NCI-H1436 (cell line): Measurements from ENCODE around the gene MPLKIP.
"Not testable (repeated sequence)": the region's sequence is repeated elsewhere in the genome, so short reads cannot be mapped to it uniquely, and the experiment has no call there.

ENCODE experiments used
- DNase-seq: peaks from one replicate; lab custom pipeline; 2025; lab: John Stamatoyannopoulos, UW

MPLKIP gene

DNA sequence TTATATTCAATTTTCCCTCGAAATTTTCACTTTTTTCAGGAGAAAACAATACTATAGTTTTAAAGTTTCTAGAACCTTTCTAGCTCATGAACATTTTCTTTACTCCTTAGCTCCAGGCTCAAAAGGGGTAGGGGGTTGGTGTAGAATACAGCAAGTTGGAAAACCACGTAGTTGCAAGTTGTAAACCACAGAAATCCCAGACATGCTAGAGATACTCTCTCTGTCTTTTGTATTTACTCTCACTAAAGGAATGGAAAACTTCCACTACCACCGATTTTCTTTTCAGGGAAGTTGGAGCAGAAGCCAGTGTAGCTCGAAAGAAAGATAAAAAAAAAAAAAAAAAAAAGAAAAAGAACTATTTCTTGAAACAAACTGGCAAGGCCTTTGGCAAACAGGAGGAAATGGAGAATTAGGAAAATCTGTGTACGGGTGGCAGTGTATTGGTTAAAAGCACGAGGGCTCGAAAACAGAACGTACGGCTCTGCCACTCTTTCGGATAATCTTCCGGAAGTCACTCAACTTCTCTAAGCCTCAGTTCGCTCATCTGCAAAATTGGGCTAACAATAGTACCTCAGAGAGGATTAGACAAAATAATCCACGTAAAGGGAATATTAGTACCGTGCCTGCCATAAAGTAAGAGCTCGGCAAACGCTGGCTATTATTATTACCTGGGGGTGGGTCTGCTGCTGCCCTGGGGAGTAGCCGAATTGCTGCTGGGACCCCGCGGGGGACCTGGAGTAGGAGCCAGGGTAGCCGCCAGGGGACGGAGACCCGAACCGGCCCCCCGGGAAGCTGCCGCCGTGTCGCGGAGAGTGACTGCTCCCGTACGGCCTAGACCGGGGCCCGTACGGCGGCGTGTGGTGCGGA, 628 bp downstream of the MPLKIP start:
- DNase-seq, result no peak

- no peak for DNase-seq
These were observed 11.5 kb downstream of the MPLKIP start for GRCh38 chr7:40122940-40123254.

GRCh38 chr7:40122100-40122939, 12.1 kb downstream of the MPLKIP start:
- not testable (repeated sequence) for DNase-seq

DNA sequence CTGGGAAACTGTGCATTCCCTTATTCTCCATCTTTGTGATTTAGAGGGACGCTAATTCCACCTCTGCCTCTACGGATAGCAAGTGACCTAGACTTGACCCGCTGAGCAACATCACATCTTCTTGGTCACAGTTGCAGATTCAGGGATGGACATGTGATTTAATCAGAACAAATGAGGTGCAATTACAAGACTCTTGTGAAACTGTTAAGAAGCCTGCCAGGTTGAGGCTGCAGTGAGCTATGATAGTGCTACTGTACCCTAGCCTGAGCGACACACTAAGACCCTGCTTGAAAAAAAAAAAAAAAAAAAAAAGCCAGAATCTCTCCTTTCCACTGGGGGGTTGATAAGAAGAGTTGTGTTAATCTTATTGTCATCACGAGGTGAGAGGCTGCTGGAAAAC, 14.4 kb downstream of the MPLKIP start:
- DNase-seq, result no peak

- not testable (repeated sequence) for DNase-seq
These were observed 16.2 kb downstream of the MPLKIP start for GRCh38 chr7:40118201-40118600.

- not testable (repeated sequence) for DNase-seq
These were observed 17.2 kb downstream of the MPLKIP start for GRCh38 chr7:40117199-40117598.

- no peak for DNase-seq
These were observed 18.5 kb downstream of the MPLKIP start for GRCh38 chr7:40115936-40116335.

GRCh38 chr7:40105879-40106473, 28.4 kb downstream of the MPLKIP start:
- no peak for DNase-seq

- DNase-seq, result no peak
These were observed 31.5 kb downstream of the MPLKIP start for GRCh38 chr7:40102897-40103296.

DNA sequence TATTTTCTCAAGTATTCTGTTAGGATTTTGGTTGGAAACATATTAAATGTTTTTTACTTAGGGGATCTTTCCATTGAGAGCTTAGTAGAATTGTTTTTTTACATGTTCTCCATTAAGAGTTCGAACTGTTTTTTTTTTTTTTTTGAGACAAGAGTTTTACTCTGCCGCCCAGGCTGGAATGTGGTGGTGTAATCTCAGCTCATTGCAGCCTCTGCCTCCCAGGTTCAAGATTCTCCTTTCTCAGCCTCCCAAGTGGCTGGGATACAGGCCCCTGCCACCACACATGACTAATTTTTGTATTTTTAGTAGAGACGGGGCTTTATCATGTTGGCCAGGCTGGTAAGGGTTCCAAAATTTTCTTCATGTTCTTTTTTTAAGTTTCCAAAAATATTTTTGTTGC, 33.2 kb downstream of the MPLKIP start:
- no peak for DNase-seq

DNA sequence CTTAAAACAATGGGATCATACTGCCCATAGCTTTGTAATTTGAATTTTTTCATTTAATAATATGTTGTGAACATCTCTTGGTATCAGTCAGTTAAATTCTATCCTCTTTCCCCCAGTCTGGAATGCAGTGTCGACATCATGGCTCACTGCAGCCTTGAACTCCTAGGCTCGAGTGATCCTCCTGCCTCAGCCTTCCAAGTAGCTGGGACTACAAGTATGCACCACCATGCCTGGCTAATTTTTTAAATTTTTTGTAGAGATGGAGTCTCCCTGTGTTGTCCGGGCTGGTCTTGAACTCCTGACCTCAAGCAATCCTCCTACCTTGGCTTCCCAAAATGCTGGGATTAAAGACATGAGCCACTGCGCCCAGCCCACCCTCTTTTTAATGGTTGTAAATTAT, 34.6 kb downstream of the MPLKIP start:
- DNase-seq, result no peak

GRCh38 chr7:40098810-40099209, 35.6 kb downstream of the MPLKIP start:
- no peak for DNase-seq

DNA sequence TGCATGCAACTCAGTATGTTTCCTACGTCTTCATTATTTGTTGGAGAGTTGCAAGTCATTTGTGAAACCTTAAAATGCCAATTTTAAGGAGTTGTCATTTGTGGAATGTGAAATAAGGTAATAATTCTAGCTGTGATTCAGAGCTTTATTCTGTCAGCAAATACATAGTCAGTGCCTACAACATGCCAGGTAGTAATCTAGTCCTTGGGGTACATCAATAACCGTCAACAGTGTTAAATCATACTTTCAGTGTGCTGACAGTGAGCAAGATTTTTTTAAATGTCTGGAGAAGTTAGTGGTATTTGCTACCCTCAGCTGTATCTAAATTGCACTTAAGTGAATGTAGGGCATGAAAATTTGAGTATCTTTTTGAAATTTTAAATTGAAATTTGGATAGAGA, 36.7 kb downstream of the MPLKIP start:
- DNase-seq, result no peak

DNA sequence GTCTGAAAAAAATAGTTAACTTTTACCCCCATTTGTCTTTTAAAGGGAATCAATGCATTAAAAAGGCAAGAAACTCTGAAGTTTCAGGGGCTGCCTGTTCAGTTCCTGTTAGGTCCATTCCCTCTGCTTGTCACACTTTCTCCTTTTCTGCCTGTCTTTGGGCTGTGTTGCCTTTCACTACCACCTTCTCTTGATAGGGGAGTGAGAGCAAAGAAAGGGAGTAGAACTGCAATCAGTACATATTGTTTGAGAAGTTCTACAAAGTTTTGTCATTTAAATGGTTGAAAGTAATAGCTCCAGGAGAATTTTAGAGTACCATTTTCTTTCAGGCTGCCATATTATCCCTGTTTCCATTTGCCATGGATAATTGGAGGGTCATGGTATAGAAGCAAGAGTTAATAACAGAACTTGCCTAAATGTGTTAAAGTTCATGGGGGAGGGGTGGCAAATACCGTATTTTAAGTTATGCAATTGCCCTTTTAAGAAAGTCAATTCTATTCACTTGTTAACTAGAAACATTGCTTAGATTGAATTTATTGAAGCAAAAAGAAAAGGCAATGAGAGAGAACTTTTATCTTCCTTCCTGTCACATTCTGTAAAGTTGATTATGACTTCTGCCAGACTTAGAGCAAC, 38.6 kb downstream of the MPLKIP start:
- DNase-seq, result no peak

DNA sequence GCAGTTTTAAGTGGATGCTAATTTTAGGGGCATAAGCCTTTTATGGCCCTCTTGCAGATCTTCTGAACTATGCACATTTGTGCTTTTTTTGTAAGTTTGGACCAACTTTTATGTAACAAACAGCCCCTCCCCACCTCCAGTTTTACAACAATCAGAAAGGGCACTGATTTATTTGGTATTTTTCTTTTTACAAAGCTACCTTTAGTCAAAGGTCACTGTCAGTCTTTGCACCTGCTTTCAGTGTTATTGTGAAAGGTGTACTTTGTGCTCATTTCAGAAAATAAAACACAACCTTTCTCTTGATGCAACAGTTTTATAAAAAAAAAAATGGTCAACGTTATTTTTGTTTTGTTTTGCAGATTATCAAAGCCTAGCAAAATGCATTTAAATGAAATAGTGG, 39.2 kb downstream of the MPLKIP start:
- no peak for DNase-seq

GRCh38 chr7:40093631-40094350, 40.6 kb downstream of the MPLKIP start:
- no peak for DNase-seq

- no peak for DNase-seq
These were observed 42.2 kb downstream of the MPLKIP start for GRCh38 chr7:40092182-40092581.

GRCh38 chr7:40077849-40078248, 56.6 kb downstream of the MPLKIP start:
- DNase-seq, result no peak
